Psoas muscle (tissue), 8 donors: Measurements from ENCODE around the gene MAPKAPK2. TPM values are rescaled to one million over a fixed set of nuclear protein-coding genes. Genes with fewer than 3 reads are reported as not detected.

Experiments
- ATAC-seq, 4 donors: fragments of 200-7000 bp; cut with Tn5 transposase; one replicate each; pipeline ENCODE4 v1.9.1; 2020; ENCODE audit warnings: moderate library complexity in 3 of 4, mild to moderate bottlenecking in 2 of 4
- DNase-seq, 2 donors: peaks; one replicate each; pipeline ENCODE4 v3.0.0-alpha.2; 2020
- H3K27ac ChIP-seq: fragments of 200-600 bp; one replicate; pipeline ENCODE4 v1.8.0; 2022
- H3K27me3 ChIP-seq, 3 donors: fragments of 200-600 bp in 1 of 3; one replicate each; pipeline versions ENCODE4 v1.6.1 to v1.8.0; 2013 to 2022; ENCODE audit warnings: low read length in 2 of 3, mild to moderate bottlenecking in 2 of 3, moderate library complexity in 1 of 3; ENCODE audit not compliant: insufficient read depth in 3 of 3
- H3K36me3 ChIP-seq, 2 donors: fragments of 200-600 bp in 1 of 2; one replicate each; pipeline versions ENCODE4 v1.6.1 to v1.8.0; 2013 to 2022; ENCODE audit warnings: low read depth in 1 of 2, mild to moderate bottlenecking in 1 of 2, moderate library complexity in 1 of 2; ENCODE audit not compliant: insufficient read depth in 1 of 2
- H3K4me1 ChIP-seq: fragments of 200-600 bp; one replicate; pipeline ENCODE4 v1.8.0; 2022
- H3K4me3 ChIP-seq: fragments of 200-600 bp; one replicate; pipeline ENCODE4 v1.8.0; 2022; ENCODE audit warnings: mild to moderate bottlenecking
- H3K9me3 ChIP-seq: fragments of 200-600 bp; one replicate; pipeline ENCODE4 v1.8.0; 2022
- WGBS, 3 donors: extraction: QIAGEN DNeasy Blood & Tissue Kit; methylation state at CpG; one replicate each; pipeline versions ENCODE4 v1.1.6 to v1.1.7; 2013; 5-methylcytosine and 5-hydroxymethylcytosine counted together
- intact Hi-C, 2 donors: fragments of 100-400 bp; cut with DNase I; formaldehyde crosslinking; loops; one replicate each; pipeline versions ENCODE4 v1.11.0 to v1.14.2; 2022
- polyA plus RNA-seq, 3 donors: library from polyadenylated mRNA; stranded (reverse); fragments of 200-250 nt; gene quantifications; one replicate each; pipeline ENCODE4 v1.2.3, GENCODE V29; 2013
- total RNA-seq, 4 donors: library from RNA; stranded (reverse); fragmentation: NEBNext Ultra II Directional in 2 of 4; extraction: Animal tissue kit (Norgen Biotek cat#: 25700) in 2 of 4; gene quantifications; one replicate each; pipeline versions ENCODE4 v1.2.1 to v1.2.4, GENCODE V29; 2021 to 2023
- TF ChIP-seq, protein P1 (sequence below): fragments of 200-600 bp; IDR thresholded peaks from one replicate; pipeline ENCODE4 v1.8.0; 2022; ENCODE audit warnings: antibody characterized with exemption
- donor health status: healthy with polysubstance abuse.
- donor health status: DM: no; HTN: no; CAD: no; lungs with moderate emphysema.
- donor health status: Bipolar disorder and iron deficiency.
- donor health status: healthy.
- donor health status: DM: yes; HTN: yes; CAD: no.
- donor health status: DM: no; HTN: no; CAD: no.
- donor health status: DM: no; HTN: no; CAD: no.
- donor health status: DM: yes; HTN: yes; CAD: no.

MAPKAPK2 gene
- total and polyA plus RNA-seq, 7 donors, result 89.4 to 198 (median 139) TPM

- no peaks in the 10 kb centered on the region for H3K9me3 ChIP-seq
- no peaks in the 10 kb centered on the region for H3K27me3 ChIP-seq
- H3K4me3 ChIP-seq, result no peak overlapping the region
- TF ChIP-seq, protein P1, sequence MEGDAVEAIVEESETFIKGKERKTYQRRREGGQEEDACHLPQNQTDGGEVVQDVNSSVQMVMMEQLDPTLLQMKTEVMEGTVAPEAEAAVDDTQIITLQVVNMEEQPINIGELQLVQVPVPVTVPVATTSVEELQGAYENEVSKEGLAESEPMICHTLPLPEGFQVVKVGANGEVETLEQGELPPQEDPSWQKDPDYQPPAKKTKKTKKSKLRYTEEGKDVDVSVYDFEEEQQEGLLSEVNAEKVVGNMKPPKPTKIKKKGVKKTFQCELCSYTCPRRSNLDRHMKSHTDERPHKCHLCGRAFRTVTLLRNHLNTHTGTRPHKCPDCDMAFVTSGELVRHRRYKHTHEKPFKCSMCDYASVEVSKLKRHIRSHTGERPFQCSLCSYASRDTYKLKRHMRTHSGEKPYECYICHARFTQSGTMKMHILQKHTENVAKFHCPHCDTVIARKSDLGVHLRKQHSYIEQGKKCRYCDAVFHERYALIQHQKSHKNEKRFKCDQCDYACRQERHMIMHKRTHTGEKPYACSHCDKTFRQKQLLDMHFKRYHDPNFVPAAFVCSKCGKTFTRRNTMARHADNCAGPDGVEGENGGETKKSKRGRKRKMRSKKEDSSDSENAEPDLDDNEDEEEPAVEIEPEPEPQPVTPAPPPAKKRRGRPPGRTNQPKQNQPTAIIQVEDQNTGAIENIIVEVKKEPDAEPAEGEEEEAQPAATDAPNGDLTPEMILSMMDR, result no peak
- 95 to 98% (median 97%) methylated on average over 3 of the region's 3 CpGs for WGBS, 3 donors
- ATAC-seq (no peak), DNase-seq (no peak)
- H3K27ac ChIP-seq, result no peak overlapping the region
- intact Hi-C loops, result no loop called here
- peaks cover 31% of the 10 kb centered on the region for H3K4me1 ChIP-seq
- no peaks in the 10 kb centered on the region for H3K36me3 ChIP-seq
Measured at GRCh38 chr1:206666031-206666561, 18.6 kb upstream of the MAPKAPK2 start.

- intact Hi-C loops, result no loop called here
- no peak overlapping the region for H3K4me3 ChIP-seq
- no peak for DNase-seq
- ATAC-seq, result no peak
- H3K36me3 ChIP-seq, result no peaks in the 10 kb centered on the region
- WGBS, 3 donors, result 83 to 92% (median 88%) methylated on average over 5 of the region's 5 CpGs
- H3K27ac ChIP-seq, result no peak overlapping the region
- TF ChIP-seq, protein P1, result no peak
- no peaks in the 10 kb centered on the region for H3K9me3 ChIP-seq
- no peaks in the 10 kb centered on the region for H3K27me3 ChIP-seq
- H3K4me1 ChIP-seq, result peaks cover 32% of the 10 kb centered on the region
Measured at GRCh38 chr1:206666954-206667665, 17.6 kb upstream of the MAPKAPK2 start.

- TF ChIP-seq, protein P1, result no peak
- intact Hi-C loops, result no loop called here
- no peaks in the 10 kb centered on the region for H3K36me3 ChIP-seq
- 61 to 62% (median 61%) methylated on average over 2 of the region's 2 CpGs for WGBS, 3 donors
- H3K4me1 ChIP-seq, result peaks cover 24% of the 10 kb centered on the region
- ATAC-seq (no peak), DNase-seq (no peak)
- no peak overlapping the region for H3K27ac ChIP-seq
- H3K27me3 ChIP-seq, result no peaks in the 10 kb centered on the region
- H3K4me3 ChIP-seq, result no peak overlapping the region
- no peaks in the 10 kb centered on the region for H3K9me3 ChIP-seq
Measured at GRCh38 chr1:206668351-206668750, 16.4 kb upstream of the MAPKAPK2 start.

DNA sequence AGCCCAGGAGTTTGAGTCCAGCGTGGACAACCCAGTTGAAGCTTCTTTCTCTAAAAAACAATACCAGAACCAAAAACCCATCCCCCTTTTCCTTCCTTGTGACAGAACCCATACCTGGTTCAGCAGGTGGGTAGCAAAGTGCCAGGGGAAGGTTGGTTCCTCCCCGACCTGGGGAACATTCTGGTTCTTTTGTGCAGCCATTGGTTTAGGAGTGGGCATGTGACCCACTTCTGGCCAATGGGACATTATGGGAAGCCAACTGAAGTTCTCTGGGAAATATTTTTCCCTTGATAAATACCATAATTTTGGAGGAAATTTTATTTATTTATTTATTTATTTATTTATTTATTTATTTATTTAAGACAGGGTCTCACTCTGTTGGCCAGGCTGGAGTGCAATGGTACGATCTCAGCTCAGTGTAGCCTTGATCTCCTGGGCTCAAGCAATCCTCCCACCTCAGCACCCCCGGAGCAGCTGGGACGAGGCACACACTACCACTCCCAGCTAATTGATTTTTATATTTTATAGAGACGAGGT, 15.8 kb upstream of the MAPKAPK2 start:
- TF ChIP-seq, protein P1, result no peak
- Histone ChIP-seq H3K9me3 (no peaks in the 10 kb centered on the region), H3K36me3 (no peaks in the 10 kb centered on the region), H3K4me1 (peaks cover 19% of the 10 kb centered on the region), H3K4me3 (no peak overlapping the region), H3K27ac (no peak overlapping the region), H3K27me3 (no peaks in the 10 kb centered on the region)
- WGBS, 3 donors, result 85 to 94% (median 87%) methylated on average over 6 of the region's 6 CpGs
- intact Hi-C loops, result no loop called here
- DNase-seq (no peak), ATAC-seq (no peak)
